HCT116 (cell line): ENCODE results near the gene CCL27.

Experiments
- CTCF ChIP-seq, 3 experiments: fragments of 200-600 bp in 1 of 3; sonication (generic) in 1 of 3; IDR thresholded peaks in 2 of 3; conservative IDR thresholded peaks in 1 of 3; 2 replicates each; pipeline ENCODE4 v1.5.1; 2012 to 2017; ENCODE audit warnings: low read depth in 2 of 3, low read length in 2 of 3, antibody characterized with exemption in 1 of 3, borderline replicate concordance in 1 of 3, control low read depth in 1 of 3, mild to moderate bottlenecking in 1 of 3, mixed read lengths in 1 of 3, mixed run types in 1 of 3, moderate library complexity in 1 of 3; ENCODE audit not compliant: insufficient read depth in 1 of 3
- RAD21 ChIP-seq: IDR thresholded peaks from 2 replicates; pipeline ENCODE4 v1.6.1; 2012; ENCODE audit warnings: low read depth, mild to moderate bottlenecking

- TF ChIP-seq RAD21: no peak
- no peak for TF ChIP-seq CTCF (IDR thresholded peaks at IDR 0.05 in 2 of 3, conservative IDR thresholded peaks at IDR 0.05 in 1 of 3; ENCODE audit: borderline replicate concordance in 1 of 3, insufficient read depth in 1 of 3, low read depth in 2 of 3, low read length in 2 of 3)
Measured at GRCh38 chr9:34625186-34625486, 37.3 kb downstream of the CCL27 start.
